Measurements from ENCODE around the gene COX19.
A peak's percentile ranks its signal among the peaks of the same experiment; 100 is the strongest.

DNA sequence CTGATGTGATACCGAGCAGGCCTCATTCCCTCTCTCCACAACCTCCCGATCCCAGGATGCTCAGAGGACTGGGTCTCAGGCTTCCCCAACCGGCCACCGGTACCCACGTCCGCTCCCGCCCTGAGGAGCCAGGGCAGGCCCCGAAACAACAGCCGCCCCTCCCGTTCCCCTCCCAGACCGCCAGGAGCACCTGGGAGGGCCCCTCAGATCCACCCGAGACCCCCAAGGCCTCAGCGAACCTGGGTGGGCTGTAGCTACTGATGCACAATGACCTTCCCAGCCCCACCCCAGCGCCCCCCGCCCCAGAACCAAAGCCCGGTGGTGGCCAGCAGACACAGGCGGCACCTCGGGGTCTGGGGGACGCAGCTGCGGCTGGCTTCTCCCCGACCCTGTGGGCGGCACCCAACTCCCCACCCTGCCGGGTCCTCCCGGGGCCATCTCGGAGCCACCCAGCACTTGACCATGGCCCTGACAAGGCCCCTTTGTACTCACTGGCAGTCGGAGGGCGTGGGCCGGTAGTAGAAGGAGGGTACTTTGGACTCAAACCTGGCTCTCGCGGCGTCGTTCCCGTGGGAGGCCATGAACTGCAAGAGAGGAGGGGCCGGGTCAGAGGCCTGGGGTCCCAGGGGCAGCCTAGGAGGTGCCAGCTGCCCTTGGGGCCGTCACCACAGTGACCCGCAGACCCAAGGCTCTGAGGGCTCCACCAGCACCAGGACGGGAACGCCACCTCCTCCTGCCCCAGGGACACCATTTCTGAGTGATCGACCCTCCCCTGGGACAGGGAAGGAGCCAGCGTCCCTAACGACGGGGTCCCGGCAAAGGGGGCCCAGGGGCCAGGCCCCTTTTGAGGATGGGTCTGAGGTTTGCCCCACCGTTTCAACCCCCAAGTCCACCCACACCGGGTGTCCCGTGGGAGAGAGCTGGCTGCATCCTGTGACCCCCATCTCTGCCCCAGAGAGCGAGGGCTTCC, 49.0 kb downstream of the COX19 start:
- TF ChIP-seq EP300 (IDR thresholded peaks at IDR 0.05; ENCODE audit: low read depth in 2 of 2, low read length in 2 of 2) = peak in 1 of 2 experiments; percentile 68; a peak in 2 of 4 replicates
- TF ChIP-seq EP300 (CRISPR knock-in tag; IDR thresholded peaks at IDR 0.05; ENCODE audit: borderline replicate concordance) = peak; percentile 69; the same call in 1 of the 2 replicates
- TF ChIP-seq, protein P1, sequence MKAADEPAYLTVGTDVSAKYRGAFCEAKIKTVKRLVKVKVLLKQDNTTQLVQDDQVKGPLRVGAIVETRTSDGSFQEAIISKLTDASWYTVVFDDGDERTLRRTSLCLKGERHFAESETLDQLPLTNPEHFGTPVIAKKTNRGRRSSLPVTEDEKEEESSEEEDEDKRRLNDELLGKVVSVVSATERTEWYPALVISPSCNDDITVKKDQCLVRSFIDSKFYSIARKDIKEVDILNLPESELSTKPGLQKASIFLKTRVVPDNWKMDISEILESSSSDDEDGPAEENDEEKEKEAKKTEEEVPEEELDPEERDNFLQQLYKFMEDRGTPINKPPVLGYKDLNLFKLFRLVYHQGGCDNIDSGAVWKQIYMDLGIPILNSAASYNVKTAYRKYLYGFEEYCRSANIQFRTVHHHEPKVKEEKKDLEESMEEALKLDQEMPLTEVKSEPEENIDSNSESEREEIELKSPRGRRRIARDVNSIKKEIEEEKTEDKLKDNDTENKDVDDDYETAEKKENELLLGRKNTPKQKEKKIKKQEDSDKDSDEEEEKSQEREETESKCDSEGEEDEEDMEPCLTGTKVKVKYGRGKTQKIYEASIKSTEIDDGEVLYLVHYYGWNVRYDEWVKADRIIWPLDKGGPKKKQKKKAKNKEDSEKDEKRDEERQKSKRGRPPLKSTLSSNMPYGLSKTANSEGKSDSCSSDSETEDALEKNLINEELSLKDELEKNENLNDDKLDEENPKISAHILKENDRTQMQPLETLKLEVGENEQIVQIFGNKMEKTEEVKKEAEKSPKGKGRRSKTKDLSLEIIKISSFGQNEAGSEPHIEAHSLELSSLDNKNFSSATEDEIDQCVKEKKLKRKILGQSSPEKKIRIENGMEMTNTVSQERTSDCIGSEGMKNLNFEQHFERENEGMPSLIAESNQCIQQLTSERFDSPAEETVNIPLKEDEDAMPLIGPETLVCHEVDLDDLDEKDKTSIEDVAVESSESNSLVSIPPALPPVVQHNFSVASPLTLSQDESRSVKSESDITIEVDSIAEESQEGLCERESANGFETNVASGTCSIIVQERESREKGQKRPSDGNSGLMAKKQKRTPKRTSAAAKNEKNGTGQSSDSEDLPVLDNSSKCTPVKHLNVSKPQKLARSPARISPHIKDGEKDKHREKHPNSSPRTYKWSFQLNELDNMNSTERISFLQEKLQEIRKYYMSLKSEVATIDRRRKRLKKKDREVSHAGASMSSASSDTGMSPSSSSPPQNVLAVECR (CRISPR knock-in tag; IDR thresholded peaks at IDR 0.05; ENCODE audit: borderline replicate concordance) = peak; percentile 41; the same call in 1 of the 2 replicates
- TF ChIP-seq, protein P2, sequence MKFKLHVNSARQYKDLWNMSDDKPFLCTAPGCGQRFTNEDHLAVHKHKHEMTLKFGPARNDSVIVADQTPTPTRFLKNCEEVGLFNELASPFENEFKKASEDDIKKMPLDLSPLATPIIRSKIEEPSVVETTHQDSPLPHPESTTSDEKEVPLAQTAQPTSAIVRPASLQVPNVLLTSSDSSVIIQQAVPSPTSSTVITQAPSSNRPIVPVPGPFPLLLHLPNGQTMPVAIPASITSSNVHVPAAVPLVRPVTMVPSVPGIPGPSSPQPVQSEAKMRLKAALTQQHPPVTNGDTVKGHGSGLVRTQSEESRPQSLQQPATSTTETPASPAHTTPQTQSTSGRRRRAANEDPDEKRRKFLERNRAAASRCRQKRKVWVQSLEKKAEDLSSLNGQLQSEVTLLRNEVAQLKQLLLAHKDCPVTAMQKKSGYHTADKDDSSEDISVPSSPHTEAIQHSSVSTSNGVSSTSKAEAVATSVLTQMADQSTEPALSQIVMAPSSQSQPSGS (CRISPR knock-in tag; IDR thresholded peaks at IDR 0.05) = no peak
- TF ChIP-seq TBP (CRISPR knock-in tag; IDR thresholded peaks at IDR 0.05) = no peak
- TF ChIP-seq STAT5B (CRISPR knock-in tag; IDR thresholded peaks at IDR 0.05) = no peak
- no peak for TF ChIP-seq CCAR2 (optimal IDR thresholded peaks at IDR 0.05; ENCODE audit: low read depth, low read length)
- TF ChIP-seq ZNF431 (CRISPR knock-in tag; IDR thresholded peaks at IDR 0.05; ENCODE audit: borderline replicate concordance, low read depth) = 0 out of 2 replicates have a peak, but pooled peaks have one; percentile 5
